GM18502 (cell line): ENCODE data around the gene ASIC2.
"Not testable (repeated sequence)": the region's sequence is repeated elsewhere in the genome, so short reads cannot be mapped to it uniquely, and the experiment has no call there.

ENCODE experiments used
- ATAC-seq: cut with Tn5 transposase; IDR thresholded peaks from one replicate; pipeline ENCODE4 v1.9.1; 2021; ENCODE audit warnings: mild to moderate bottlenecking; ENCODE audit not compliant: unreplicated experiment, poor library complexity

ASIC2 gene

GRCh38 chr17:32998111-32998886 lies 294.8 kb downstream of the ASIC2 start:
- no peak for ATAC-seq

- ATAC-seq = no peak
Observed at GRCh38 chr17:32995416-32996045, 297.6 kb downstream of the ASIC2 start.

- ATAC-seq = no peak
Observed at GRCh38 chr17:32993977-32994376, 299.1 kb downstream of the ASIC2 start.

GRCh38 chr17:32992321-32993033 lies 300.6 kb downstream of the ASIC2 start:
- no peak for ATAC-seq

- no peak for ATAC-seq
Observed at GRCh38 chr17:32988481-32989101, 304.5 kb downstream of the ASIC2 start.

GRCh38 chr17:32987868-32988267 lies 305.2 kb downstream of the ASIC2 start:
- ATAC-seq = not testable (repeated sequence)

GRCh38 chr17:32987453-32987805 lies 305.7 kb downstream of the ASIC2 start:
- ATAC-seq = not testable (repeated sequence)

GRCh38 chr17:32985050-32985756 lies 307.9 kb downstream of the ASIC2 start:
- ATAC-seq = no peak

GRCh38 chr17:32981611-32982010 lies 311.5 kb downstream of the ASIC2 start:
- ATAC-seq = not testable (repeated sequence)

GRCh38 chr17:32980230-32980629 lies 312.9 kb downstream of the ASIC2 start:
- ATAC-seq = no peak

- no peak for ATAC-seq
Observed at GRCh38 chr17:32976605-32977004, 316.5 kb downstream of the ASIC2 start.

GRCh38 chr17:32976131-32976530 lies 317.0 kb downstream of the ASIC2 start:
- no peak for ATAC-seq

GRCh38 chr17:32971171-32971570 lies 321.9 kb downstream of the ASIC2 start:
- no peak for ATAC-seq

- ATAC-seq = no peak
Observed at GRCh38 chr17:32970281-32970680, 322.8 kb downstream of the ASIC2 start.

- ATAC-seq = not testable (repeated sequence)
Observed at GRCh38 chr17:32969231-32969630, 323.9 kb downstream of the ASIC2 start.

- no peak for ATAC-seq
Observed at GRCh38 chr17:32964541-32964940, 328.6 kb downstream of the ASIC2 start.
